Muscle layer of duodenum (tissue), 2 donors: Measurements from ENCODE around the gene C9orf78.

Source experiments
- H3K27ac ChIP-seq: one replicate; pipeline ENCODE4 v1.7.0; 2013; ENCODE audit warnings: mild to moderate bottlenecking, low read length
- H3K27me3 ChIP-seq: one replicate; pipeline ENCODE4 v1.7.0; 2013; ENCODE audit warnings: low read depth, mild to moderate bottlenecking, control low read depth, low read length
- H3K36me3 ChIP-seq, 2 donors: one replicate each; pipeline ENCODE4 v1.7.0; 2013; ENCODE audit warnings: low read length in 2 of 2, control low read depth in 1 of 2, mild to moderate bottlenecking in 1 of 2; ENCODE audit not compliant: insufficient read depth in 2 of 2, control insufficient read depth in 1 of 2
- H3K4me1 ChIP-seq, 2 donors: one replicate each; pipeline ENCODE4 v1.7.0; 2013; ENCODE audit warnings: low read length in 2 of 2, mild to moderate bottlenecking in 2 of 2, control low read depth in 1 of 2, moderate library complexity in 1 of 2; ENCODE audit not compliant: insufficient read depth in 2 of 2, control insufficient read depth in 1 of 2
- H3K4me3 ChIP-seq, 2 donors: one replicate each; pipeline ENCODE4 v1.7.0; 2013; ENCODE audit warnings: low read length in 2 of 2, low read depth in 1 of 2, mild to moderate bottlenecking in 1 of 2
- H3K9me3 ChIP-seq, 2 donors: one replicate each; pipeline ENCODE4 v1.7.0; 2013; ENCODE audit warnings: low read length in 2 of 2, control low read depth in 1 of 2, mild to moderate bottlenecking in 1 of 2; ENCODE audit not compliant: control insufficient read depth in 1 of 2
- donor health status: healthy.

C9orf78 gene

DNA sequence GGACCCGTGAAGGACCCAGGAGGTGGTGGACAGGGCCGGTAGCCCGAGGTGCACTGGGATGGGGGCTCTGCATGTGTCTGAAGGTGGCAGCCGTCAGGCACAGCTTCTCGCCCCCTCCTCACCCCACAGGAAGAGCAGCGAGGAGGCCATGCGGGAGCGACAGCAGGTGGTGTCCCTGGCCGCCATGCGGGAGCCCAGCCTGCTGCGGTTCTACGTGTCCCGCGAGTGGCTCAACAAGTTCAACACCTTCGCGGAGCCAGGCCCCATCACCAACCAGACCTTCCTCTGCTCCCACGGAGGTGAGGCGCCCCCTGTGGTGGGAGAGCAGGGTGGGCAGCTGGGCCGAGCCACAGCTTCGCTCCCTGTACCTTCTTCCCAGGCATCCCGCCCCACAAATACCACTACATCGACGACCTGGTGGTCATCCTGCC, 40.1 kb upstream of the C9orf78 start:
- Histone ChIP-seq H3K4me3 (no peak overlapping the region), H3K27me3 (no peaks in the 10 kb centered on the region), H3K9me3 (no peaks in the 10 kb centered on the region), H3K36me3 (peaks cover 26 to 55% of the 10 kb centered on the region in 2 donors), H3K27ac (no peak overlapping the region), H3K4me1 (peaks cover 0 to under 1% of the 10 kb centered on the region in 2 donors)

- no peaks in the 10 kb centered on the region for H3K27me3 ChIP-seq
- H3K36me3 ChIP-seq, result peaks cover 26 to 55% of the 10 kb centered on the region in 2 donors
- H3K4me3 ChIP-seq, result no peak overlapping the region
- H3K4me1 ChIP-seq, result no peaks in the 10 kb centered on the region
- H3K9me3 ChIP-seq, result no peaks in the 10 kb centered on the region
- no peak overlapping the region for H3K27ac ChIP-seq
Observed at GRCh38 chr9:129874261-129875101, 39.4 kb upstream of the C9orf78 start.

- Histone ChIP-seq H3K9me3 (no peaks in the 10 kb centered on the region), H3K27me3 (no peaks in the 10 kb centered on the region), H3K36me3 (peaks cover 26 to 63% of the 10 kb centered on the region in 2 donors), H3K27ac (no peak overlapping the region), H3K4me1 (no peaks in the 10 kb centered on the region), H3K4me3 (no peak overlapping the region)
Observed at GRCh38 chr9:129873563-129874190, 38.6 kb upstream of the C9orf78 start.

DNA sequence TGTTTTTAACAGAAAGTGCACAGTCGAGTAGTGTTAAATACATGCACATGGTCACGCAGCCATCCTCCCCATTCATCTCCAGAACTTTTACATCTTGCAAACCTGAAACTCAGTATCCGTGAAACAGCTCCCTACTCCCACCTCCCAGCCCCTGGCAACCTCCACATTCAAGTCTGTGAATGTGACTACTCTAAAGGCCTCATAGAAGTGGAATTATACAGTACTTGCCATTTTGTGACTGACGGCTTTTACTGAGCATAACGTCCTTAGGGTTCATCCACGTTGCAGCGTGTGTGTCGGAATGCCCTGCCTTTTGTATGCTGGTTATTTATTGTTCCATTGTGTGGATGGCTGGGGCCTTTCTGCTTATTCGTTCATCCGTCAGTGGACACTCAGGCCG, 36.0 kb upstream of the C9orf78 start:
- H3K27ac ChIP-seq, result no peak overlapping the region
- no peaks in the 10 kb centered on the region for H3K9me3 ChIP-seq
- H3K4me3 ChIP-seq, result no peak overlapping the region
- no peaks in the 10 kb centered on the region for H3K4me1 ChIP-seq
- H3K36me3 ChIP-seq, result peaks cover 20 to 78% of the 10 kb centered on the region in 2 donors
- no peaks in the 10 kb centered on the region for H3K27me3 ChIP-seq

- no peaks in the 10 kb centered on the region for H3K4me1 ChIP-seq
- no peak overlapping the region for H3K4me3 ChIP-seq
- no peak overlapping the region for H3K27ac ChIP-seq
- no peaks in the 10 kb centered on the region for H3K27me3 ChIP-seq
- no peaks in the 10 kb centered on the region for H3K9me3 ChIP-seq
- peaks cover 13 to 77% of the 10 kb centered on the region in 2 donors for H3K36me3 ChIP-seq
Observed at GRCh38 chr9:129869585-129870501, 34.8 kb upstream of the C9orf78 start.

- Histone ChIP-seq H3K4me1 (no peaks in the 10 kb centered on the region), H3K9me3 (no peaks in the 10 kb centered on the region), H3K27ac (no peak overlapping the region), H3K36me3 (peaks cover 7 to 69% of the 10 kb centered on the region in 2 donors), H3K27me3 (no peaks in the 10 kb centered on the region), H3K4me3 (no peak overlapping the region)
Observed at GRCh38 chr9:129868872-129869486, 33.9 kb upstream of the C9orf78 start.

DNA sequence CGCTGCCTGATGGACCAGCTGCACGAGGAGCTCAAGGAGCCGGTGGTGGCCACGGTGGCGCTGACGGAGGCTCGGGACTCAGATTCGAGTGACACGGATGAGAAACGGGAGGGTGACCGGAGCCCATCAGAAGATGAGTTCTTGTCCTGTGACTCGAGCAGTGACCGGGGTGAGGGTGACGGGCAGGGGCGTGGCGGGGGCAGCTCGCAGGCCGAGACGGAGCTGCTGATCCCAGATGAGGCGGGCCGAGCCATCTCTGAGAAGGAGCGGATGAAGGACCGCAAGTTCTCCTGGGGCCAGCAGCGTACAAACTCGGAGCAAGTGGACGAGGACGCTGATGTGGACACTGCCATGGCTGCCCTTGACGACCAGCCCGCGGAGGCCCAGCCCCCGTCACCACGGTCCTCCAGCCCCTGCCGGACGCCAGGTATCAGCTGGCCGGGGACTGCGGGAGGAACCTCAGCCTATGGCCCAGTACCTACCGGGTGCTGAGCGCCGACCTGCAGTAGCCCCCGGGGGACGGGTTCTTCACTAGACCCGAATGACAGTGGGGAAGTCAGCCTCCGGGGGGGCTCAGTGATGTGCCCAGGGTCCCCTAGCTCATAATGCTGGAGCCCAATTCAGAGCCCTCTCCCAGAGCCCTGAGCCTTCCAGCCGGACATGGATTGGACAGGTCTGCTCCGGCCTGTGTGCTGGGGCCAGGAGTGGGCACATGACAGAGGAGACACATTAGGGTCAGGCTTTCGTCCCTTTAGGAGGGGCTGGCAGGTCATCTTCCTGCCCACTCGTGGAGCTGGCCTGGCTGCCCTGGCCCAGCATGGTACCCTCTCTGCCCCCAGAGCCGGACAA, 33.2 kb upstream of the C9orf78 start:
- H3K27me3 ChIP-seq, result no peaks in the 10 kb centered on the region
- H3K36me3 ChIP-seq, result peaks cover 4 to 67% of the 10 kb centered on the region in 2 donors
- no peaks in the 10 kb centered on the region for H3K4me1 ChIP-seq
- H3K27ac ChIP-seq, result no peak overlapping the region
- H3K9me3 ChIP-seq, result no peaks in the 10 kb centered on the region
- no peak overlapping the region for H3K4me3 ChIP-seq

GRCh38 chr9:129867136-129868022, 32.3 kb upstream of the C9orf78 start:
- peaks cover 4 to 71% of the 10 kb centered on the region in 2 donors for H3K36me3 ChIP-seq
- no peak overlapping the region for H3K4me3 ChIP-seq
- no peaks in the 10 kb centered on the region for H3K9me3 ChIP-seq
- H3K27ac ChIP-seq, result no peak overlapping the region
- H3K27me3 ChIP-seq, result no peaks in the 10 kb centered on the region
- H3K4me1 ChIP-seq, result no peaks in the 10 kb centered on the region

DNA sequence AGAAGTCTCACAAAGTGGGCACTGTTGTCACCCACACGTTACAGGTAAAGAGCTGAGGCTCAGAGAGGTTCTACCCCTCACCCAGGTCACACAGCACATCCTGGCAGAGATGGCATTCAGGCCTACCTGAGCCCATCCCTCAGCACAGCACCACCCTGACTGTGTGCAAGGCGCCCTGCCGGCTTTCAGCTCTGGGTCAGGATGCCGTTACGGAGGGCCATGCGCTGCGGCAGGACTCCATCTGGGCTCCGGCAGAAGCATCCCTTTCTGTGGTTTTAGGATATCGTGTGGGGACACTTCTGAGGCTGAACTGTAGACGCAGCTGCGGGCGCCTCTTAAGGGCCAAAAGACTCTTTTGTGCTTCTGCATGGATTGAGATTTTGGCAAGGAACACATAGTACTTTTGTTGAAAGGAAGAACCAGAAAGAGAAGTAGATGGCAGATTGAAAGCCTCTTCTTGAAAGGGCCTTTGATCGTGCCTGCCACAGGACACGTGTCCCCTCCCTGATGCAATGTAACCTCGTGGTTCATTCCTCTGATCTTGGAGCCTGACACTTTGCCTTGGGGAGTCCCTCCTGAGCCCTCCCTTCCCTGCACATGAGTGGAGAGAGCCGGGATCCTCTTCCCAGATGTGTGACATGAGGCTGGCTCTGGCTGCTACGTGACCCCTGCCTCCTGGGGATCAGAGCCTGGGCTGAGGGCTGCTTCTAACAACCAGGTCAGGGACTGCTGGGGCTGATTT, 31.5 kb upstream of the C9orf78 start:
- no peaks in the 10 kb centered on the region for H3K27me3 ChIP-seq
- H3K27ac ChIP-seq, result no peak overlapping the region
- H3K9me3 ChIP-seq, result no peaks in the 10 kb centered on the region
- H3K4me3 ChIP-seq, result no peak overlapping the region
- H3K4me1 ChIP-seq, result no peaks in the 10 kb centered on the region
- H3K36me3 ChIP-seq, result peaks cover 9 to 76% of the 10 kb centered on the region in 2 donors
